ENCODE results near the gene EPHB2. TPM values are rescaled to one million over a fixed set of nuclear protein-coding genes. Genes with fewer than 3 reads are reported as not detected.

Gene EPHB2
- total RNA-seq, 1 experiment from 2014 or later = 0.79 TPM

GRCh38 chr1:22738069-22738435 is 27.4 kb downstream of the EPHB2 start:
- TF ChIP-seq CTCF (IDR thresholded peaks at IDR 0.05; ENCODE audit: unreplicated experiment) = no peak
- H3K9me3 Mint-ChIP-seq (ENCODE audit: unreplicated experiment) = no peaks in the 10 kb centered on the region
- no TSS peak for BruUV-seq (replicated peaks)
- intact Hi-C loops (cut with micrococcal nuclease) = no loop called here
- H3K4me3 Mint-ChIP-seq (ENCODE audit: unreplicated experiment) = no peak overlapping the region
- peak overlapping the region; percentile 25 for H3K27ac Mint-ChIP-seq (ENCODE audit: low read depth, unreplicated experiment)
- no peaks in the 10 kb centered on the region for H3K36me3 Mint-ChIP-seq (ENCODE audit: insufficient read depth, unreplicated experiment)
- H3K27me3 Mint-ChIP-seq (ENCODE audit: insufficient read depth, unreplicated experiment) = no peaks in the 10 kb centered on the region
- H3K4me1 Mint-ChIP-seq (ENCODE audit: insufficient read depth, unreplicated experiment) = no peaks in the 10 kb centered on the region
- ChIA-PET CTCF (no interaction called here), POLR2A (no interaction called here)
- DNase-seq (ENCODE audit: unreplicated experiment) = no peak

GRCh38 chr1:22738522-22738921 is 27.9 kb downstream of the EPHB2 start:
- no peak for TF ChIP-seq CTCF (IDR thresholded peaks at IDR 0.05; ENCODE audit: unreplicated experiment)
- H3K27me3 Mint-ChIP-seq (ENCODE audit: insufficient read depth, unreplicated experiment) = no peaks in the 10 kb centered on the region

GRCh38 chr1:22739648-22740385 is 29.2 kb downstream of the EPHB2 start:
- Mint-ChIP-seq H3K27ac (ENCODE audit: low read depth, unreplicated experiment) (no peak overlapping the region), H3K36me3 (ENCODE audit: insufficient read depth, unreplicated experiment) (no peaks in the 10 kb centered on the region), H3K9me3 (ENCODE audit: unreplicated experiment) (no peaks in the 10 kb centered on the region), H3K4me1 (ENCODE audit: insufficient read depth, unreplicated experiment) (no peaks in the 10 kb centered on the region), H3K27me3 (ENCODE audit: insufficient read depth, unreplicated experiment) (no peaks in the 10 kb centered on the region), H3K4me3 (ENCODE audit: unreplicated experiment) (no peak overlapping the region)
- ChIA-PET CTCF (no interaction called here), POLR2A (no interaction called here)
- no TSS peak for BruUV-seq (replicated peaks)
- TF ChIP-seq CTCF (IDR thresholded peaks at IDR 0.05; ENCODE audit: unreplicated experiment) = no peak
- no peak for DNase-seq (ENCODE audit: unreplicated experiment)
- intact Hi-C loops (cut with micrococcal nuclease) = no loop called here

More at GRCh38 chr1:22738522-22738921, 27.9 kb downstream of the EPHB2 start:
- Mint-ChIP-seq H3K27ac (ENCODE audit: low read depth, unreplicated experiment) (peak overlapping the region; percentile 25), H3K36me3 (ENCODE audit: insufficient read depth, unreplicated experiment) (no peaks in the 10 kb centered on the region), H3K4me1 (ENCODE audit: insufficient read depth, unreplicated experiment) (no peaks in the 10 kb centered on the region), H3K9me3 (ENCODE audit: unreplicated experiment) (no peaks in the 10 kb centered on the region), H3K4me3 (ENCODE audit: unreplicated experiment) (no peak overlapping the region)
- BruUV-seq (replicated peaks) = no TSS peak
- POLR2A ChIA-PET = no interaction called here
- intact Hi-C loops (cut with micrococcal nuclease) = no loop called here
- CTCF ChIA-PET = no interaction called here
- DNase-seq (ENCODE audit: unreplicated experiment) = no peak

- no peaks in the 10 kb centered on the region for H3K9me3 Mint-ChIP-seq (ENCODE audit: unreplicated experiment)
- CTCF ChIA-PET = no interaction called here
- intact Hi-C loops (cut with micrococcal nuclease) = no loop called here
Measured at GRCh38 chr1:22741118-22741517, 30.5 kb downstream of the EPHB2 start.

More at GRCh38 chr1:22741118-22741517, 30.5 kb downstream of the EPHB2 start:
- peaks cover 3% of the 10 kb centered on the region for H3K36me3 Mint-ChIP-seq (ENCODE audit: insufficient read depth, unreplicated experiment)
- POLR2A ChIA-PET = no interaction called here
- no TSS peak for BruUV-seq (replicated peaks)
- peaks cover 3% of the 10 kb centered on the region for H3K4me1 Mint-ChIP-seq (ENCODE audit: insufficient read depth, unreplicated experiment)
- DNase-seq (ENCODE audit: unreplicated experiment) = no peak
- H3K27me3 Mint-ChIP-seq (ENCODE audit: insufficient read depth, unreplicated experiment) = no peaks in the 10 kb centered on the region
- no peak overlapping the region for H3K4me3 Mint-ChIP-seq (ENCODE audit: unreplicated experiment)
- TF ChIP-seq CTCF (IDR thresholded peaks at IDR 0.05; ENCODE audit: unreplicated experiment) = no peak
- H3K27ac Mint-ChIP-seq (ENCODE audit: low read depth, unreplicated experiment) = no peak overlapping the region

Measured in MCF 10A (cell line).